ENCODE measurements around the gene RASGRP2. TPM values are rescaled to one million over a fixed set of nuclear protein-coding genes. Genes with fewer than 3 reads are reported as not detected.

The RASGRP2 gene
- total RNA-seq, 1 experiment from 2014 or later: 26.9 TPM

GRCh38 chr11:64777449-64778222 is 33.7 kb upstream of the RASGRP2 start:
- no peaks in the 10 kb centered on the region for H4K20me1 ChIP-seq (ENCODE audit: control insufficient read depth, insufficient read depth, insufficient read length)
- H3T11ph ChIP-seq (ENCODE audit: low read length): no peak overlapping the region
- peak; percentile 72 for DNase-seq
- H3K9me3 Mint-ChIP-seq: no peaks in the 10 kb centered on the region; a peak in 1 of 5 replicates
- no peak overlapping the region for H2BK12ac ChIP-seq (ENCODE audit: insufficient read length, low read depth, low read length)
- no peak overlapping the region for H4K91ac ChIP-seq (ENCODE audit: insufficient read length, low read depth, low read length)
- no peak overlapping the region for H2BK15ac ChIP-seq (ENCODE audit: low read depth, low read length)
- no peak overlapping the region for H2AK5ac ChIP-seq (ENCODE audit: insufficient read length, low read length)
- H3K4ac ChIP-seq (ENCODE audit: low read depth, low read length): no peak overlapping the region
- no peak overlapping the region for H2BK20ac ChIP-seq (ENCODE audit: low read depth, low read length, poor library complexity, severe bottlenecking)
- no peaks in the 10 kb centered on the region for H3K9me3 ChIP-seq (ENCODE audit: control insufficient read depth, low read depth, low read length)
- peak overlapping the region; percentile 81 for H3K4me2 ChIP-seq (ENCODE audit: insufficient read depth, insufficient read length, low read length)
- no peak overlapping the region for H3K18ac ChIP-seq (ENCODE audit: insufficient read length, low read depth, low read length)
- H3K79me1 ChIP-seq (ENCODE audit: insufficient read depth, low read depth, low read length, poor library complexity, severe bottlenecking): peaks cover 6% of the 10 kb centered on the region
- H4K8ac ChIP-seq (replicated peaks; ENCODE audit: insufficient read length, low read depth, low read length): no peak overlapping the region
- no peak overlapping the region for H3K23ac ChIP-seq (ENCODE audit: insufficient read length, low read depth, low read length)
- peak overlapping the region; percentile 84 for H3K9ac ChIP-seq (ENCODE audit: extremely low read depth, insufficient read length, low read length)
- peaks cover 46 to 53% (median 50%) of the 10 kb centered on the region in 3 experiments for H3K36me3 Mint-ChIP-seq (ENCODE audit: insufficient read depth in 1 of 3, low read depth in 3 of 3)
- no peaks in the 10 kb centered on the region for H3K23me2 ChIP-seq (ENCODE audit: insufficient read length, low read depth, low read length, poor library complexity, severe bottlenecking)
- WGBS (ENCODE audit: extremely low coverage, insufficient read length, low lambda C conversion rate): no CpG with 5 or more reads among the region's 98 CpGs
- no peak overlapping the region for H2AFZ ChIP-seq (ENCODE audit: low read length)
- no peak overlapping the region for H4K5ac ChIP-seq (ENCODE audit: insufficient read length, low read depth, low read length)
- peaks cover 23 to 39% of the 10 kb centered on the region in 2 experiments for H3K4me1 Mint-ChIP-seq
- H3K56ac ChIP-seq (ENCODE audit: insufficient read length, low read depth, low read length): no peak overlapping the region
- H3K4me3 Mint-ChIP-seq: peak overlapping the region; percentile 90 to 95
- H3K14ac ChIP-seq (ENCODE audit: insufficient read depth, low read length): peak overlapping the region; percentile 96; the same call in 1 of the 2 replicates
- no peak overlapping the region for H3K27ac ChIP-seq (ENCODE audit: insufficient read length, low read depth, low read length)
- H3K27me3 ChIP-seq (ENCODE audit: insufficient read depth, low read length): no peaks in the 10 kb centered on the region
- no peak for TF ChIP-seq CTCF (conservative IDR thresholded peaks at IDR 0.05)
- H3K27me3 Mint-ChIP-seq (ENCODE audit: low read depth): no peaks in the 10 kb centered on the region
- no peaks in the 10 kb centered on the region for H3K4me1 ChIP-seq (ENCODE audit: insufficient read depth, low read length)
- no peak overlapping the region for H2BK5ac ChIP-seq (ENCODE audit: insufficient read length, low read length)
- peak overlapping the region; percentile 89 to 96 (median 94) for H3K27ac Mint-ChIP-seq
- no peak overlapping the region for H2BK120ac ChIP-seq (ENCODE audit: low read depth, low read length, poor library complexity, severe bottlenecking)
- peaks cover 26% of the 10 kb centered on the region for H3K79me2 ChIP-seq (ENCODE audit: insufficient read depth, low read length)
